ENCODE results near the gene KLHL6.
"Not testable (repeated sequence)": the region's sequence is repeated elsewhere in the genome, so short reads cannot be mapped to it uniquely, and the experiment has no call there.

KLHL6 gene

GRCh38 chr3:183487896-183488295 is 67.6 kb downstream of the KLHL6 start:
- H3K9me3 ChIP-seq, result peaks cover 10% of the 10 kb centered on the region
- TF ChIP-seq Cebpa-rat (IDR thresholded peaks at IDR 0.05), result no peak
- H3K9ac ChIP-seq, result no peak overlapping the region
- peaks cover 22% of the 10 kb centered on the region for H3K4me1 ChIP-seq
- no peaks in the 10 kb centered on the region for H4K20me1 ChIP-seq
- peaks cover 45% of the 10 kb centered on the region for H3K36me3 ChIP-seq
- H3K27ac ChIP-seq, result no peak overlapping the region
- no peak overlapping the region for H3K4me3 ChIP-seq
- no peaks in the 10 kb centered on the region for H3K27me3 ChIP-seq
- no peak overlapping the region for H3K4me2 ChIP-seq

- peaks cover 22% of the 10 kb centered on the region for H3K4me1 ChIP-seq
- H3K4me3 ChIP-seq, result no peak overlapping the region
- H3K27ac ChIP-seq, result no peak overlapping the region
- TF ChIP-seq Cebpa-rat (IDR thresholded peaks at IDR 0.05), result no peak
- H3K9ac ChIP-seq, result no peak overlapping the region
- H3K9me3 ChIP-seq, result peaks cover 5% of the 10 kb centered on the region; the same call in 1 of the 2 replicates
- no peak overlapping the region for H3K4me2 ChIP-seq
- H3K36me3 ChIP-seq, result peaks cover 36% of the 10 kb centered on the region
- no peaks in the 10 kb centered on the region for H3K27me3 ChIP-seq
- H4K20me1 ChIP-seq, result no peaks in the 10 kb centered on the region
Measured at GRCh38 chr3:183487016-183487415, 68.5 kb downstream of the KLHL6 start.

GRCh38 chr3:183486472-183486871 is 69.0 kb downstream of the KLHL6 start:
- Histone ChIP-seq H3K9me3 (no peaks in the 10 kb centered on the region), H4K20me1 (no peaks in the 10 kb centered on the region), H3K4me3 (no peak overlapping the region), H3K27ac (no peak overlapping the region), H3K36me3 (peaks cover 30% of the 10 kb centered on the region), H3K4me2 (no peak overlapping the region), H3K4me1 (peaks cover 16% of the 10 kb centered on the region), H3K9ac (no peak overlapping the region), H3K27me3 (no peaks in the 10 kb centered on the region)
- TF ChIP-seq Cebpa-rat (IDR thresholded peaks at IDR 0.05), result no peak

GRCh38 chr3:183485585-183485984 is 69.9 kb downstream of the KLHL6 start:
- Histone ChIP-seq H3K36me3 (peaks cover 22% of the 10 kb centered on the region), H3K27me3 (no peaks in the 10 kb centered on the region), H3K9ac (no peak overlapping the region), H3K4me2 (no peak overlapping the region), H3K4me1 (peaks cover 7% of the 10 kb centered on the region; the same call in 1 of the 2 replicates), H4K20me1 (no peaks in the 10 kb centered on the region), H3K9me3 (no peaks in the 10 kb centered on the region), H3K4me3 (no peak overlapping the region), H3K27ac (no peak overlapping the region)
- TF ChIP-seq Cebpa-rat (IDR thresholded peaks at IDR 0.05), result no peak

- no peak overlapping the region for H3K4me3 ChIP-seq
- peaks cover 17% of the 10 kb centered on the region for H3K36me3 ChIP-seq
- no peaks in the 10 kb centered on the region for H3K9me3 ChIP-seq
- no peaks in the 10 kb centered on the region for H3K27me3 ChIP-seq
- peaks cover 3% of the 10 kb centered on the region; the same call in 1 of the 2 replicates for H3K4me1 ChIP-seq
- H3K9ac ChIP-seq, result no peak overlapping the region
- no peak for TF ChIP-seq Cebpa-rat (IDR thresholded peaks at IDR 0.05)
- H4K20me1 ChIP-seq, result no peaks in the 10 kb centered on the region
- H3K4me2 ChIP-seq, result no peak overlapping the region
- H3K27ac ChIP-seq, result no peak overlapping the region
Measured at GRCh38 chr3:183485093-183485492, 70.4 kb downstream of the KLHL6 start.

- peaks cover 12% of the 10 kb centered on the region for H3K36me3 ChIP-seq
- no peak overlapping the region for H3K27ac ChIP-seq
Measured at GRCh38 chr3:183484431-183485075, 71.0 kb downstream of the KLHL6 start.

GRCh38 chr3:183481582-183481981 is 73.9 kb downstream of the KLHL6 start:
- Histone ChIP-seq H3K27me3 (no peaks in the 10 kb centered on the region), H4K20me1 (no peaks in the 10 kb centered on the region), H3K27ac (no peak overlapping the region), H3K4me3 (no peak overlapping the region), H3K4me1 (peaks cover 12% of the 10 kb centered on the region; the same call in 1 of the 2 replicates), H3K36me3 (no peaks in the 10 kb centered on the region), H3K9ac (no peak overlapping the region), H3K9me3 (no peaks in the 10 kb centered on the region), H3K4me2 (no peak overlapping the region)
- no peak for TF ChIP-seq Cebpa-rat (IDR thresholded peaks at IDR 0.05)

More at GRCh38 chr3:183484431-183485075, 71.0 kb downstream of the KLHL6 start:
- no peaks in the 10 kb centered on the region for H3K27me3 ChIP-seq
- H3K4me2 ChIP-seq, result no peak overlapping the region
- no peak for TF ChIP-seq Cebpa-rat (IDR thresholded peaks at IDR 0.05)
- no peaks in the 10 kb centered on the region for H3K9me3 ChIP-seq
- H3K4me3 ChIP-seq, result no peak overlapping the region
- no peaks in the 10 kb centered on the region for H4K20me1 ChIP-seq
- H3K9ac ChIP-seq, result no peak overlapping the region
- no peaks in the 10 kb centered on the region for H3K4me1 ChIP-seq

- no peak for TF ChIP-seq Cebpa-rat (IDR thresholded peaks at IDR 0.05)
- H3K27ac ChIP-seq, result no peak overlapping the region
- H3K4me2 ChIP-seq, result no peak overlapping the region
- no peak overlapping the region for H3K9ac ChIP-seq
- H3K9me3 ChIP-seq, result no peaks in the 10 kb centered on the region
- no peaks in the 10 kb centered on the region for H3K36me3 ChIP-seq
- no peak overlapping the region for H3K4me3 ChIP-seq
- no peaks in the 10 kb centered on the region for H3K27me3 ChIP-seq
- peaks cover 27% of the 10 kb centered on the region for H3K4me1 ChIP-seq
- H4K20me1 ChIP-seq, result no peaks in the 10 kb centered on the region
Measured at GRCh38 chr3:183478501-183478900, 77.0 kb downstream of the KLHL6 start.

GRCh38 chr3:183477801-183478456 is 77.6 kb downstream of the KLHL6 start:
- Histone ChIP-seq H3K27me3 (no peaks in the 10 kb centered on the region), H3K27ac (0 out of 2 replicates have a peak overlapping the region, but pooled peaks have one; percentile 6), H3K36me3 (no peaks in the 10 kb centered on the region), H3K9me3 (no peaks in the 10 kb centered on the region), H3K4me2 (no peak overlapping the region; the same call in 1 of the 2 replicates), H3K4me1 (peaks cover 27% of the 10 kb centered on the region), H3K9ac (no peak overlapping the region), H4K20me1 (no peaks in the 10 kb centered on the region), H3K4me3 (no peak overlapping the region)
- no peak for TF ChIP-seq Cebpa-rat (IDR thresholded peaks at IDR 0.05)

- H3K27ac ChIP-seq, H3K27me3 ChIP-seq: not testable (repeated sequence)
- peak overlapping the region; percentile 39 for H3K4me2 ChIP-seq
Measured at GRCh38 chr3:183475764-183476162, 79.7 kb downstream of the KLHL6 start.

More at GRCh38 chr3:183475764-183476162, 79.7 kb downstream of the KLHL6 start:
- H3K36me3 ChIP-seq, H3K9me3 ChIP-seq, H4K20me1 ChIP-seq, H3K9ac ChIP-seq, H3K4me3 ChIP-seq: not testable (repeated sequence)
- peaks cover 27% of the 10 kb centered on the region for H3K4me1 ChIP-seq
